ENCODE measurements around the gene CHST6.
A peak's percentile ranks its signal among the peaks of the same experiment; 100 is the strongest.
"Not testable (repeated sequence)": the region's sequence is repeated elsewhere in the genome, so short reads cannot be mapped to it uniquely, and the experiment has no call there.

CHST6 gene

GRCh38 chr16:75495076-75495674, at the start of gene CHST6:
Gene CHST6 (minus strand): TSS chr16:75495441. CDS start chr16:75479828, 15,613 bp downstream.
- DNase-seq = peak; percentile 77

GRCh38 chr16:75542462-75542861, 47.2 kb upstream of the CHST6 start:
- not testable (repeated sequence) for DNase-seq

GRCh38 chr16:75541236-75541635, 46.0 kb upstream of the CHST6 start:
- no peak for DNase-seq

DNA sequence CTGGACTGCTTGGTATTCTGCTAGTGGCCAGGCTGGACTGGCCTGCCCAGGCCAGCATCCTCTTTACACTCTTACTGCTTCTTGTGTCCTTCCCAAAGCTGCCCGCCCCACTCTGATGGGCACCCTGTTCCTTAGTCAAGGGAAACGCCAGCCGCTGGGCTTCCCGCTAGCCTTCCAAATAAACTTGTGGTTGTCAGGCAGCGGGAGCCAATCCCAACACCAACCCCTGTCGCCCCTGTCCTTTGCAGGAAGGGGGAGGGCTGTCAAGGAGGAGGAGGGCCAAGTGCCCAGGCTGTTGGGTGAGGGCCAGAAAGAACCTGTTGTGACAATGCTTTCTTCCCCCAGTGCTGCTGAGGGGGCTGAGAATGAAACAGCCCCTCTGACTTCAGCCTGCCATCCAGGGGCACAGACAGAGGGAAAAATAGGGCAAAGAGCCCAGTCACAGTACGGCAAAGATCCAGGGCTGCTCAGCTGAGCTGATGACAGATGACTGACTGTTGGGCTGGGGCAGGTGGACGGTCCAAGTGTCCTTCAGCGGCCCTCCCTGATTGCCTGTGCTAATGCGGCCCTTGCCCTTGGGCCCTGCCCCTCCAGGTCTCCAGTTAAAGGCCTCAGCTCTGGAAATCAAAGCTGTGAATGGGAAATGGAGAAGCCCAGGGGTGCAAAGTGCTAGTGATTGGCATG, 43.8 kb upstream of the CHST6 start:
- not testable (repeated sequence) for DNase-seq

GRCh38 chr16:75537776-75538175, 42.5 kb upstream of the CHST6 start:
- no peak for DNase-seq

- no peak for DNase-seq
Measured at GRCh38 chr16:75535901-75536300, 40.7 kb upstream of the CHST6 start, which contains the start of gene CHST5. Gene CHST5 (minus strand): TSS chr16:75536108. CDS start chr16:75530384, 5,724 bp downstream.

DNA sequence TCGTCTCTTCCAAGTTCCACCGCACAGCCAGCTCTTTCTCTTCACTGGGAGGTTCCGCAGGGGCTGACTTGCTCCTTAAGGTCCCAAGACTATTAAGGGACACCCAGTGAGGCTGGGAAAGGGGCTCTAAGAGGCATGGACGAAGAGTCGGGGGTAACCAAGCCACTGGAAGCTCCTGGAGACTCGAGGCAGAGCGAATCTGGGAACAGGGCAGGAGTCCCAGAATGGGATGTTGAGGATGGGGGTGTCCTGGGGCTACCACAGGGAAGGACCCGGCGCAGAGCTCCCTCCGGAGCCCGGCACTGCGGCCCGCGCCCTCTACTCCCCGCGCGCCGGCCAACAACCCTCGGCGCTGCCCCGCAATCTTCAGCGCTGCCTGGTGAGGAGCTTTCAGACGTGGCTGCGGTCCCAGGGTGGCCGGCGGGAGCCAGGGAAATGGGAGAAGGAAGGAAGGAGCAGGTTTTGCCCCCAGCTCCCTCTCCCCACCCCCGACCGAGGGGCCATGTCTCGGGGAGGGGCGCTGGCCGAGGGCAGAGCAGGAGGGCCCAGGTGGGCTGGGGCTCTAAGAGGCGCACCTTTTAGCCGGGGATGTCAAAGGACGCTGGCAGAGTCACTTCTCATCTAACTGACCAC, 40.1 kb upstream of the CHST6 start:
- DNase-seq = no peak

GRCh38 chr16:75534560-75535205, 39.4 kb upstream of the CHST6 start:
- no peak for DNase-seq

DNA sequence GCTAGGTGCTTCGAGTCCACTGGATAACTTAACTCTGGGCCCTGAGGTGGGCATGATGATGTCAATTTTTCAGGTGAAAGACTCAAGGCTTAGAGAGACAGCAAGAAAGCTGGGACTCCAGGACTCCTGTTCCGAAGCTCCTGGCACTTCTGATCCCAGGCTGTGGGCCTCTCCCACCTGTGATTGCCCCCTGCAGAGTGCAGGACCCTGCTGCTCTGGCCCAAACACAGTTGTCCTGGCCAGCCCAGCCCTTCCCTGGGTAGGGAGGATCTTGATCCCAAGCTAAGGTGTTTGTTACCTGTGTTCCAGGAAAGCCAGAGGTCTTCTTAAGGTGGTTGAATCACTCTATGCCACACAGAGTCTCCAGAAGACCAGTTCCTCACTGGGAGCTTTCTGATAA, 37.5 kb upstream of the CHST6 start:
- DNase-seq = no peak

GRCh38 chr16:75532142-75532765, 37.0 kb upstream of the CHST6 start:
- no peak for DNase-seq

DNA sequence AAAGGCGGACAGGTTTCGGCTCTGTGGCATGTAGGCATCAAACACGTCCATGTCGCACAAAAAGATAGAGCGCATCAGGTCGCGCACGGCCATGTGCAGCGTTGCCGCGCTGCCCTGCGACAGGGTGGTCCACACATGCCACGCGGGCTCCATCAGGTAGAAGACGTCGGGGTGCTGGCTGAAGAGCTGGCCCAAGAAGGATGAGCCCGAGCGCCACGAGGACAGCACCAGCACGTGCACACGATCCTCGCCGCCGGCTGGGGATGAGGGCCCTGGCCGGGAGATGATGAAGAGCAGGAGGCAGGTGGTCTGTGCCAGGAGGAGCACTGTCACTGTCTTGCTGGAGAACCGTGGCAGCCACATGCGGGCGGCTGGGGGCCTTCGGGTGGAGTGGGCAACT, 34.7 kb upstream of the CHST6 start:
- no peak for DNase-seq

DNA sequence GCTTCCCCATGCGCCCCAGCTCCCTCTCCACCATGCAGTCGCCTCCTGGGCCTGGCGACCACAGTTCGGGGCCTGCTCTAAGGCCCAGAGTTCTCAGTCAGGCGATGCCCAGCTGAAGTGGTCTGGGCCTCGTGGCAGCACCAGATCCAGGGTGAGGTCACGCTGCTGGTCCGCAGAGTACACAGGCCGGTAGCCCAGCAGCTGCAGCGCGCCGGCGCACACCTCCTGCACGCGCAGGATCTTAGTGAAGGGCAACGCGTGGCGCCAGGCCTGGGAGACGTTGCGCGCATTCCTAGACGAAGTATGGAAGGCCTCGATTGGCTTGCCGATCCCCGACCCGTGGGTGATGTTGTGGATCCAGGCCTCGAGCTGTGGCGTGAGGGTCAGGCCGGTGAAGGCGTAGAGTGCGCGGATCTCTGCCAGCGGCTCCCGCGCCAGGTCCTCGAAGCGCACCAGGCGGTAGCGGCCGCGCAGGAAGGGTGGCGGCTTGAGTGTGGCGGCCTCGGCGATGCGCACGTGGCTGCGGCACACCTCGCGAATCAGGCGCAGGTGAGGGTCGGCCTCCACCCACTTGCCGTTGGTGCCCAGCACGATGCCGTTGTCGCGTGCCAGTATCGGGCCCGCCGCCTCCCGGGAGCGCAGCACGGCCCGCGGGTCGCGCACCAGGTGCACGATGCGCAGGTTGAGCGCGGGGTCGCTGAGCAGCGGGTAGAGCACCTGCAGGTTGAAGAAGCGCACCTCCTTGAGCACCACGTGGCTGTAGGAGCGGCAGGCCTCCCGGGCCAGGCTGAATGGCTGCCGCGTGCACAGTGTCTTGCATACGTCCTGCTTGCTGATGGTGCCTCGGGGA, 34.0 kb upstream of the CHST6 start:
- no peak for DNase-seq

GRCh38 chr16:75527825-75528299, 32.6 kb upstream of the CHST6 start:
- DNase-seq = no peak

GRCh38 chr16:75526032-75526790, 31.0 kb upstream of the CHST6 start:
- DNase-seq = no peak

DNA sequence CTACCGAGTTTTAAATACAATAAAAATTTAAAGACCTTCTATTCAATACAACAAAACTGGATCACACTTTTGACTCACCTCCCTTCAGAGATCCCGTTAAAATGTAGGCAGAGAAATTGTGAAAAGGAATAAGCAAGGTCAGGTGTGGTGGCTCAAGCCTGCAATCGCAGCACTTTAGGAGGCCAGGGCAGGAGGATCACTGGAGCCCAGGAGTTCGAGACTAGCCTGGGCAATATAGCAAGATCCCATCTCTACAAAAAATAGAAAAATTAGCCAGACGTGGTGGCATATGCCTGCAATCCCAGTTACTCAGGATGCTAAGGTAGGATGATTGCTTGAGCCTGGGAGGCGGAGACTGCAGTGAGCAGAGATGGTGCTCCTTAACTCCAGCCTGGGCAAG, 23.9 kb upstream of the CHST6 start:
- no peak for DNase-seq

DNA sequence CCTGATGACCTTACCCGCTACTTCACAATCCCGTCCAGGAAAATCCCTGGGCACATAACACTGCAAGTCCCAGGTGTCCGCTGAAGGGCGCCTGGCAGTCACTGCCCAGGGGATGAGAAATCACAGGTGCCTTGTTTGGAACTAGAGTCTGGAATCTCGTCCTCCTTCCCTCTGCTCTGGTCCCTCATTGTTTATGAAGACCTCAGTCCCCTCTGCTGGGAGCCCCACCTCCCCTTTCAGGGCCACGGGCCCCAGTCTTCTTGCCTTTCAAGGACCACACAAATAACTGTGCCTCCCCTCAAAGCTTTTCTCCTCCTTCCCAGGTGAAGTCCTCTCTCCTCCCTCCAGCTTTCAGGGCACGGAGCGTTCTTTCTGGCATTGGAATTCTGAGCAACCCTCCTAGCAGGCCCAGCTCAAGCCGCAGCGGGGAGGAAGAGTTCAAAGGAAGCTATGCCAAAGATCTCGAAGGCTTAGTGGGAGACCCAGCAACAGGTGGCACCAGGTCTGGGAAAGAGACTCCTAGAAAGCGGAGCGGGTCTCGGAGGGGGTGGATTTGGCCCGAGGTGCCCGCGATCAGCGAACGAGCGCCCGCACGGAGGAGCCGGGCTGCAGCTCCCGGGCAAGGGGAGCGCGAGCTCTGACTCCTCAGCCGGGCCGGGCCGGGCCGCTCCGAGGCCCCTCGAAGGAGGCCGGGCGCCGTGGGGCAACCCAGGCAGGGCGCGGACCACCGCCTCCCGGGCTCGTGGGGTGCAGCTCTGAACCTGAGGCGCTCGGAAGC, 21.1 kb upstream of the CHST6 start:
- peak; percentile 68 for DNase-seq

GRCh38 chr16:75514296-75514695, 19.1 kb upstream of the CHST6 start:
- no peak for DNase-seq

- DNase-seq = no peak
Measured at GRCh38 chr16:75506574-75506973, 11.3 kb upstream of the CHST6 start.

- no peak for DNase-seq
Measured at GRCh38 chr16:75506107-75506506, 10.9 kb upstream of the CHST6 start.

GRCh38 chr16:75503801-75504200, 8.6 kb upstream of the CHST6 start:
- DNase-seq = no peak

All from right forelimb (tissue), 1 donor.